HepG2 (cell line): ENCODE data around the gene CAMK2A. TPM values are rescaled to one million over a fixed set of nuclear protein-coding genes. Genes with fewer than 3 reads are reported as not detected.

Experiments
- ATAC-seq: fragments of 200-7000 bp; cut with Tn5 transposase; 3 replicates; pipeline ENCODE4 v1.9.1; 2020; ENCODE audit warnings: mild to moderate bottlenecking, moderate library complexity
- BruUV-seq: library from RNA; stranded (reverse); fragments of 400-500 nt; replicated peaks from 2 replicates; lab custom pipeline; 2021; lab: Mats Ljungman, UMichigan
- CTCF ChIA-PET: fragments of 300-600 bp; formaldehyde crosslinking; extraction: SDS; loops from one replicate; lab custom pipeline; 2021; ENCODE audit warnings: low total read pairs, inconsistent platforms, low intra/inter-chr PET ratio; lab: Yijun Ruan, JAX
- POLR2A ChIA-PET: fragments of 350-600 bp; sonication (Branson Sonifier 250); formaldehyde crosslinking; loops from one replicate; lab custom pipeline; 2020; ENCODE audit warnings: antibody characterized with exemption, inconsistent platforms; lab: Yijun Ruan, JAX
- DNase-seq: peaks from one replicate; pipeline ENCODE4 v3.0.0-alpha.2; 2015; ENCODE audit warnings: low spot score
- FAIRE-seq: peaks from 3 replicates; lab custom pipeline; 2011; peaks lifted over from hg19 to GRCh38; lab: Jason Lieb, UNC
- H2AFZ ChIP-seq: one replicate; pipeline ENCODE4 v1.6.1; 2011; ENCODE audit warnings: low read length, inconsistent platforms
- H3K27ac ChIP-seq: fragments of 300-600 bp; 3 replicates; pipeline ENCODE4 v1.8.0; 2011; ENCODE audit warnings: mixed run types, mild to moderate bottlenecking, mixed read lengths, low read length, inconsistent platforms; ENCODE audit not compliant: insufficient read depth; ENCODE audit errors: extremely low read length
- H3K27me3 ChIP-seq, 2 experiments: fragments of 200-600 bp in 1 of 2; 2 replicates in 1 of 2; 3 replicates in 1 of 2; pipeline versions ENCODE4 v1.6.0 to v1.8.0; 2011; ENCODE audit warnings: low read length in 2 of 2, mild to moderate bottlenecking in 2 of 2, moderate library complexity in 2 of 2, inconsistent platforms in 1 of 2; ENCODE audit not compliant: insufficient read depth in 2 of 2, control insufficient read depth in 1 of 2
- H3K36me3 ChIP-seq, 2 experiments: fragments of 200-600 bp in 1 of 2; replicated peaks in 1 of 2; 2 replicates in 1 of 2; 3 replicates in 1 of 2; pipeline versions ENCODE4 v1.5.1 to v1.8.0; 2011; ENCODE audit warnings: low read length in 2 of 2, inconsistent platforms in 1 of 2; ENCODE audit not compliant: insufficient read depth in 2 of 2, control insufficient read depth in 1 of 2
- H3K4me1 ChIP-seq: 2 replicates; pipeline ENCODE4 v1.5.1; 2012; ENCODE audit warnings: low read length, inconsistent platforms; ENCODE audit not compliant: insufficient read depth
- H3K4me2 ChIP-seq: 2 replicates; pipeline ENCODE4 v1.6.0; 2011; ENCODE audit warnings: low read depth, low read length, inconsistent platforms
- H3K4me3 ChIP-seq, 3 experiments: fragments of 200-600 bp in 1 of 3; sonication (generic), shearing (Covaris generic) in 1 of 3; replicated peaks in 1 of 3; 2 replicates each; pipeline ENCODE4 v1.5.1; 2011 to 2016; ENCODE audit warnings: low read length in 3 of 3, inconsistent platforms in 2 of 3, low read depth in 2 of 3, mild to moderate bottlenecking in 2 of 3, control low read depth in 1 of 3, mixed read lengths in 1 of 3; ENCODE audit not compliant: insufficient read depth in 1 of 3
- H3K79me2 ChIP-seq: one replicate; pipeline ENCODE4 v1.6.1; 2011; ENCODE audit warnings: low read length, inconsistent platforms; ENCODE audit not compliant: insufficient read depth
- H3K9ac ChIP-seq: 2 replicates; pipeline ENCODE4 v1.6.0; 2011; ENCODE audit warnings: mild to moderate bottlenecking, low read depth, low read length, inconsistent platforms; ENCODE audit not compliant: insufficient read depth
- H3K9me3 ChIP-seq: 2 replicates; pipeline ENCODE4 v1.5.1; 2012; ENCODE audit warnings: mild to moderate bottlenecking, low read length
- H4K20me1 ChIP-seq: 2 replicates; pipeline ENCODE4 v1.6.0; 2011; ENCODE audit warnings: inconsistent platforms, mild to moderate bottlenecking, low read length, moderate library complexity; ENCODE audit not compliant: insufficient read depth
- AGO2 ChIP-seq: fragments of 200-400 bp; formaldehyde crosslinking; optimal IDR thresholded peaks from 2 replicates; pipeline ENCODE3; 2017; ENCODE audit warnings: mild to moderate bottlenecking, low read depth, low read length, moderate library complexity
- ZIK1 ChIP-seq: sonication (generic); formaldehyde crosslinking; IDR thresholded peaks from 2 replicates; pipeline ENCODE4 v1.5.0; 2020; ENCODE audit warnings: mild to moderate bottlenecking, low read depth, missing genetic modification reagents, borderline replicate concordance
- WGBS: methylation state at CpG from one replicate; pipeline ENCODE4 v1.1.6; 2017; ENCODE audit warnings: low lambda C conversion rate; 5-methylcytosine and 5-hydroxymethylcytosine counted together
- in situ Hi-C: cut with HindIII; loops from 2 replicates; pipeline ENCODE4 v1.10.0; 2017; ENCODE audit warnings: low pct_unique_long_range_greater_than_20kb; ENCODE audit not compliant: extremely low pct_ligation_motif_present
- intact Hi-C: fragments of 100-400 bp; cut with micrococcal nuclease; formaldehyde crosslinking; loops from one replicate; pipeline ENCODE4 v1.10.0; 2022; ENCODE audit not compliant: unreplicated experiment
- polyA plus RNA-seq, 8 experiments: library from polyadenylated mRNA; depleted of rRNA in 3 of 8; stranded (reverse) in 7 of 8; unstranded in 1 of 8; fragments of >200 nt; fragmentation: Illumina TruSeq in 4 of 8; extraction: Trizol in 4 of 8; gene quantifications; 2 replicates each; pipeline versions ENCODE4 v1.2.1 to v1.2.3, GENCODE V29; 2011 to 2016; ENCODE audit warnings: low read depth in 4 of 8, missing spikeins in 1 of 8, mixed read lengths in 1 of 8; ENCODE audit not compliant: insufficient read depth in 1 of 8
- total RNA-seq, 5 experiments: library from RNA; depleted of rRNA; stranded (reverse); fragments of >200 nt; fragmentation: Illumina TruSeq; extraction: Trizol; gene quantifications; 2 replicates each; pipeline ENCODE4 v1.2.3, GENCODE V29; 2016; ENCODE audit warnings: low read depth in 1 of 5
- TF ChIP-seq, protein P1 (sequence below): sonication (generic); formaldehyde crosslinking; IDR thresholded peaks from 2 replicates; pipeline ENCODE4 v1.8.0; 2022; ENCODE audit warnings: mild to moderate bottlenecking, missing genetic modification reagents
- TF ChIP-seq, protein P2 (sequence below): sonication (generic); formaldehyde crosslinking; IDR thresholded peaks from 2 replicates; pipeline ENCODE4 v1.8.0; 2022; ENCODE audit warnings: mild to moderate bottlenecking, missing genetic modification reagents, moderate library complexity

CAMK2A gene
- total and polyA plus RNA-seq, 2 of the 13 experiments (the other 11 are each of a cell fraction or from before 2014, with no cell fraction given) = 0.11 TPM; not detected in 1

DNA sequence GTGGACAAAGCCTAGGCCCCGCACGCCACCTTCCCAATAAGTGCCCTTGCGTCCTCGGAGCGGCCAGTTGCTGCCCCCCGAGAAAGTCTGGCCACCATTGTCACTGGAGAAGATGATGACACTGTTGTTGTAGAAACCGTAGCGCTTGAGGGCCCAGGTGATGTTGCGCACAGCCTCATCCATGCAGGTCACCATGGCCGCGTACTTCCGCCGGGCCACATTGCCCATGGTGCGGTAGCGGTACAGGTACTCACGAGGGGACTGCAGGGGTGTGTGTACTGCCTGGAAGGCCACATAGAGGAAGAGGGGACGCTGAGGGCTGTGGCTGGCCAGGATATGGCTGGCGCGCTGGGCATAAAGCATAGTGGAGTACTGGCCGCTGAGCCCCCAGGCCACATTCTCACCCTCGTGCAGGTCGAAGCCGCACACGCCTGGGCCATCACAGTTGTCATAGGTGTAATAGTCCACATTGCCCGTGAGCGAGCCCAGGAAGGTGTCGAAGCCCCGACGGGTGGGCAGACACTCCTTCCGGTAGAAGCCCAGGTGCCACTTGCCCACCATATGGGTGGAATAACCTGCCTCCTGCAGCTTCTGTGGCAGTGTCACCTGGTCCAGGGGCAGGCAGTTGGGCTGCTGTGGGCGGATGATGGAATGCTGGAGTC is 8.5 kb upstream of the CAMK2A start:
- ChIA-PET POLR2A (interaction anchor here (1.7 kb wide), 1 partner anchor 10 kb away, joined by 5 read pairs; no protein-coding TSS in a partner anchor), CTCF (no interaction called here)
- H3K36me3 ChIP-seq = no peaks in the 10 kb centered on the region; a peak in 1 of 5 replicates
- H3K9ac ChIP-seq = no peak overlapping the region
- no peaks in the 10 kb centered on the region for H3K9me3 ChIP-seq
- H3K4me3 ChIP-seq = no peak overlapping the region
- no peak for ATAC-seq
- no peak for FAIRE-seq
- in situ Hi-C loops (loop anchor here (10.0 kb wide), 1 partner anchor 147 kb away; the partner anchor contains the start of gene RPS14), intact Hi-C loops (no loop called here)
- TF ChIP-seq, protein P1, sequence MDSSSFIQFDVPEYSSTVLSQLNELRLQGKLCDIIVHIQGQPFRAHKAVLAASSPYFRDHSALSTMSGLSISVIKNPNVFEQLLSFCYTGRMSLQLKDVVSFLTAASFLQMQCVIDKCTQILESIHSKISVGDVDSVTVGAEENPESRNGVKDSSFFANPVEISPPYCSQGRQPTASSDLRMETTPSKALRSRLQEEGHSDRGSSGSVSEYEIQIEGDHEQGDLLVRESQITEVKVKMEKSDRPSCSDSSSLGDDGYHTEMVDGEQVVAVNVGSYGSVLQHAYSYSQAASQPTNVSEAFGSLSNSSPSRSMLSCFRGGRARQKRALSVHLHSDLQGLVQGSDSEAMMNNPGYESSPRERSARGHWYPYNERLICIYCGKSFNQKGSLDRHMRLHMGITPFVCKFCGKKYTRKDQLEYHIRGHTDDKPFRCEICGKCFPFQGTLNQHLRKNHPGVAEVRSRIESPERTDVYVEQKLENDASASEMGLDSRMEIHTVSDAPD (CRISPR knock-in tag) = no peak
- TF ChIP-seq ZIK1 (CRISPR knock-in tag) (no peak), AGO2 (peak; percentile 70)
- TF ChIP-seq, protein P2, sequence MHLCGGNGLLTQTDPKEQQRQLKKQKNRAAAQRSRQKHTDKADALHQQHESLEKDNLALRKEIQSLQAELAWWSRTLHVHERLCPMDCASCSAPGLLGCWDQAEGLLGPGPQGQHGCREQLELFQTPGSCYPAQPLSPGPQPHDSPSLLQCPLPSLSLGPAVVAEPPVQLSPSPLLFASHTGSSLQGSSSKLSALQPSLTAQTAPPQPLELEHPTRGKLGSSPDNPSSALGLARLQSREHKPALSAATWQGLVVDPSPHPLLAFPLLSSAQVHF = no peak
- no peak overlapping the region for H3K4me2 ChIP-seq
- H3K27me3 ChIP-seq = no peaks in the 10 kb centered on the region
- BruUV-seq = no TSS peak
- no peak overlapping the region for H3K27ac ChIP-seq
- DNase-seq = no peak
- H4K20me1 ChIP-seq = no peaks in the 10 kb centered on the region
- H3K79me2 ChIP-seq = peaks cover 13% of the 10 kb centered on the region
- 93% methylated on average over 12 of the region's 31 CpGs for WGBS
- no peak overlapping the region for H2AFZ ChIP-seq
- peaks cover 53% of the 10 kb centered on the region for H3K4me1 ChIP-seq
